HG03280 (cell line): ENCODE measurements around the gene ZNF124.
"Not testable (repeated sequence)": the region's sequence is repeated elsewhere in the genome, so short reads cannot be mapped to it uniquely, and the experiment has no call there.

ENCODE experiments used
- ATAC-seq: cut with Tn5 transposase; IDR thresholded peaks from one replicate; pipeline ENCODE4 v1.9.1; 2021; ENCODE audit warnings: mild to moderate bottlenecking, moderate library complexity; ENCODE audit not compliant: unreplicated experiment

The ZNF124 gene

DNA sequence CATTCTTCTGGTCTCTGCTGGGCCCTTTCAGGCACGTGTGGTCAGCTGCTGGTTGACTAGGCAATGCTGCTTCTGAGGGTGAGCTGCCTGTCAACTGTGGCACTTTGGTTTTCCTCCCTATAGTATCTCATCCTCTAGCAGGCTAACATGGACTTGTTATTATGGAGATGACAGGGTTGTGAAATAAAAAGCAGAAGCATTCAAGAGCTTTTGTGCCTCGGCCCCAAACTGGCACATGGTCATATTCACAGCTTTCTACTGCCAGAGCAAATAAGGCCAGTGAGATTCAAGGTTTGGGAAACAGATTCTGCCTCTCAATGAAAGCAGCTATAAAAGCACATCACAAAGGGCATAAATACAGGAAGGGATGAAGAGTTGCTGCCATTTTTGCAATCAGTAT is 1.6 kb upstream of the ZNF124 start:
- ATAC-seq: no peak

DNA sequence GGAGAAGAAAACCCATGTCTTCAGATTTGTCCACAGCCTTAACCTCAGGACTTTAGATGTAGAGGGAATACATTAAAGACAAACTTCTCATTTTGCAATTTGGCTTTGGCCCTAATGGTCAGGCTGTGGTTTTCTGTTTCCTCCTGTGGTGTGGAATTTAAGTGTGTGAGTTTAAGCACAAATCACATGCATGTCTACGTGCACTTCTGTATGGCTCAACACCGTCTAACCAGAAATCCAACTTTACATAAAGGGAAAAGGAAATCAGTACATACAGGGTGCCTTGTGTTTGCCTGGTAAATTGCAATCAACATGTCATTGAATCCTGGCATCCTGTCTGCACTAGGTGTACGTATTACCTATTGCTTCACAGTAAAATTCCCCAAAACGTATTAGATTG is 1.2 kb upstream of the ZNF124 start:
- no peak for ATAC-seq

DNA sequence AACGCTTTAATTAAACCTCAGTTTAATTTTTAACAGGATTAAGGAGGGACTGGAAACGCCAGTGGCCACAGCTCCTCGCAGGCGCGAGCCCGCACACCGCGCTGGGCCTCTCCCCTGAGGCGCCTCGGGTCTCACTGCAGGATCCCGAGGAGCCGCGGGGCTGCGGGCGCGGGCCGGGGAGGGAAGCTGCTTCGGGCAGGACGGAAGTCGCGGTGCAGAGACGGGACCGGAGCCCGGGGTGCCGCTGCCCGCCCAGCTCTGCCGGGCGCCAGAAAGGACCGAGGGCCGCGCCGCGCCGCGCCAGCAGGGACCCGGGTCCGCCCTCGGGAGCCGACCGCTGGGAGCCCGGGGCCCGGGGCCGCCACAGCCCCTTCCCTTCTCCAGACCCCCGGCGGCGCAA is 377 bp downstream of the ZNF124 start:
- ATAC-seq: peak; percentile 47

DNA sequence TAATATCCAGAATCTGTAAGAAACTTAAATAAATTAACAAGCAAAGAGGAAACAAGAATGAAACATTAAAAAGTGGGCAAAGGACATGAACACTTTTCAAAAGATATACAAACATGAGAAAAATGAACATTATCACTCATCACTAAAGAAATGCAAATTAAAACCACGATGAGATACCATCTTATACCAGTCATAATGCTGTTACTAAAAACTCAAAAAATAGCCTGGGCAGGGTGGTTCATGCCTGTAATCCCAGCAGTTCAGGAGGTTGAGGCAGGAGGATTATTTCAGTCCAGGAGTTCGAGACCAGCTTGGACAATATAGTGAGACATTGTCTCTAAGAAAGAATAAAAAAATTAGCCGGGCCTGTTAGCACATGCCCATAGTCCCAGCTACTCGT is 6.1 kb downstream of the ZNF124 start:
- no peak for ATAC-seq

DNA sequence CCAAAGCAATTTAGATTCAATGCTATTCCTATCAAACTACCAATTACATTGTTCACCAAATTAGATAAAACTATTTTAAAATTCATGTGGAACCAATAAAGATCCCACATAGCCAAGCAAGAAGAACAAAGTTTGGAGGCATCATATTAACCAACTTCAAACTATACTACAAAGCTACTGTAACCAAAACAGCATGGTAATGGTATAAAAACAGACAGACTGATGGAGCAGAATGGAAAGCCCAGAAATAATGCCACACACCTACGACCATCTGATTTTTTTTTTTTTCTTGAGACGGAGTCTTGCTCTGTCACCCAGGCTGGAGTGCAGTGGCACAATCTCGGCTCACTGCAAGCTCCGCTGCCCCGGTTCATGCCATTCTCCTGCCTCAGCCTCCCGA is 7.1 kb downstream of the ZNF124 start:
- no peak for ATAC-seq

DNA sequence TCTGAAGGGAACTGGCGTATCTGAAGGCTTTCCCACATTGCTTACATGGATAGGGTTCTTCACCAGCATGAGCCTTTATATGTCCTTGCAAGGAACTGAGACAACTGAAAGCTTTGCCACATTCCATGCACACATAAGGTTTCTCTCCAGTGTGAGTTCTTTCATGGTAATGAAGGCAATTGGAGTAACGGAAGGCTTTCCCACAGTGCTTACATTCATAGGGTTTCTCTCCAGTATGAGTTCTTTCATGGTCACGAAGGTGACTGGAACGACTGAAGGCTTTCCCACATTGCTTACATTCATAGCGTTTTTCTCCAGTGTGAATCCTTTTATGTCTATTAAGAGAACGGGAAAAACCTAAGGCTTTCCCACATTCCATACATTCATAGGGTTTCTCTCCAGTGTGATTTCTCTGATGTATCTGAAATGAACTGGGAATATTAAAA is 15.0 kb downstream of the ZNF124 start:
- ATAC-seq: no peak

DNA sequence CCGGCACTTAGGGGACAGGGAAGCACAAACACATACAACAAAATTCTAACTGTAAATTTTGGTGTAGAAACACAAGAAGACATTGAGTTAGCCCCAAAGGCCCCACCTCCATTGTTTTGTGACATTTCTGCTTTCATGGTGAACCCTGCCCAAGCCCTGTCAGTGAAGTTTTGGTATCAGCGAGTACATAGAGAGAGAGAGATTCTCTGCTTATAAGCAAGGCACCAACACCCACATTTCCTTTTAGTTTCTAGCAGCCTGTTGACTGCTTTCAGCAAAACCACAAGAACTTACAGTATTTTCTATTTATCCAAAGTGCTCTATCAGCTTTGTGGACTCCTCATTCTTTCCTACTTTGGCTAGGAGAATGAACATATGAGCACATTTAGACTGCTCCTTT is 24.0 kb downstream of the ZNF124 start:
- no peak for ATAC-seq

DNA sequence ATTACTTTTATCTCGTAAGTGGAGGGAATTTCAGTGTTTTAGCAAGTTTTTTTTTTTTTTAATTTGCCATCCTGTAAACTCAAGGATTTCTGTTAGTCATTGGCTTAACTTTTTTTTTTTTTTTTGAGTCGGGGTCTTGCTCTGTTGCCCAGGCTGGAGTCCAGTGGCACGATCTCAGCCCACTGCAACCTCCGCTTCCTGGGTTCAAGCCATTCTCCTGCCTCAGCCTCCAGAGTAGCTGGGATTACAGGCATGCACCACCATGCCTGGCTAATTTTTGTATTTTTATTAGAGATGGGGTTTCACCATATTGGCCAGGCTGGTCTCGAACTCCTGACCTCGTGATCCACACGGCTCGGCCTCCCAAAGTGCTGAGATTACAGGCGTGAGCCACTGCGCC is 24.7 kb downstream of the ZNF124 start:
- not testable (repeated sequence) for ATAC-seq

DNA sequence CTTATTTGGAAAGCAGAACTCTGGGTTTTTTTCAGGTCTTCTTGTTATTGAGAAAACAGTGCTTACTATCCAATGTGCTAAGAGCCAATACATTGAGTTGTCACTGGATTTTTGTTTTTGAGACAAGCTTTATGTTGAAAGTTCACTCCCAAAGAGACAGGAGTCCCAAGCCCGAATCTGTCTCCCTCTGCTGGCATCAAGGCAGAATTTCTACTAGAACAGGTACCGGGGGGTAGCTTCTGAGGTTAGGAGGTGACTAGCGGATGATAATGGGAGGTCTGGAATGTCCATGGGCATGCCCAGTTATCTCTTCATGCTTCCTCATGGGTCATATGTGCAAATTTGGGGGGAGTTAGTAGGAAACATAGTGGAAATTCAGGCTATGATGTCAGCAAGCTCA is 25.1 kb downstream of the ZNF124 start:
- ATAC-seq: no peak

DNA sequence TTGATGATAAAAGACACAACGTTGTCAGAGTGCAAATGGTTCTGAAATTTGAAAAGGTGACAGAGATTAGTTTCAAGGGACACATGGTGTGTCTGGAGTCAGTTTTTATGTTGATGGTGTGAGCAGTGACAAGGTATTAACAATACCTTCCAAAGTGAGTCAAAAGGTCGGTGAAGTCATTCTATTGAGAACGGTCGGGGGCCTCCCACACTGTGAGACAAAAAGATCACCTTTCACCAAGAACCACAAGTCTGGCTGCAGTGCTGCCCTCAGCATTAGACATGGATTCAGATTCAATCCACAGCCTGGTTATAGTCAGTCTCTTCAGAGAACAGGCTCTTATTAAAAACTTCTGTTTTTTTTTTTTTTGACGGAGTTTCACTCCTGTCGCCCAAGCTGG is 26.5 kb downstream of the ZNF124 start:
- no peak for ATAC-seq

DNA sequence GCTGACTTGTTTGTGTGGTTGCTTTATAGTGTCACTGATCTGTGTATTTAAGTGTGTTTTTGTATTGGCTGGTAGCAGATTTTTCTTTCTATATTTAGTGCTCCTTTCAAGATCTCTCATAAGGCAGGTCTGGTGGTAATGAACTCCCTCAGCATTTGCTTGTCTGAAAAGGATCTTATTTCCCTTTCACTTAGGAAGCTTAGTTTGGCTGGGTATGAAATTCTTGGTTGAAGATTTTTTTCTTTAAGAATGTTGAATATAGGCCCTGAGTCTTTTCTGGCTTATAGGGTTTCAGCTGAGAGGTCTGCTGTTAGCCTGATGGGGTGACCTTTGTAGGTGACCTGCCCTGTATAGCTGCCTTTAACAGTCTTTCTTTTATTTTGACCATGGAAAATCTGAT is 32.3 kb downstream of the ZNF124 start:
- ATAC-seq: not testable (repeated sequence)

DNA sequence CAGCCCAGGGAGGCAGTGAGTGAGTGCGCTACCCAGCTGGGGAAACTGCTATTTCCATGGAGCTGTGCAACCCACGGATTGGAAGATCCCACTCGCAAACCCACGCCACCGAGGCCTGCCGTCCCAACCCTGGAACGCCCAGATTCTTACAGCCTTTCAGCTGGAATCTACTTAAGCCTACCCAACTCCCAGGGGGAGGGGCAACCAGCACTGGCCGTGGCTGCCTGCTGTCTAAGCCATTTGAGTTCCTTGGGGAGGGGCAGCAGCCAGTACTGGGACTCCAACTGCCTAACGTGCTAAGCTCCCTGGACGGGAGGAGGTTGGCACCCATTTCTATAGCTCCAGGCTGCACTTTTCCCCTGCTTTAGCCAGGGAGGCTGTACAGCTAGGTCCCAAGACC is 40.6 kb downstream of the ZNF124 start:
- no peak for ATAC-seq

DNA sequence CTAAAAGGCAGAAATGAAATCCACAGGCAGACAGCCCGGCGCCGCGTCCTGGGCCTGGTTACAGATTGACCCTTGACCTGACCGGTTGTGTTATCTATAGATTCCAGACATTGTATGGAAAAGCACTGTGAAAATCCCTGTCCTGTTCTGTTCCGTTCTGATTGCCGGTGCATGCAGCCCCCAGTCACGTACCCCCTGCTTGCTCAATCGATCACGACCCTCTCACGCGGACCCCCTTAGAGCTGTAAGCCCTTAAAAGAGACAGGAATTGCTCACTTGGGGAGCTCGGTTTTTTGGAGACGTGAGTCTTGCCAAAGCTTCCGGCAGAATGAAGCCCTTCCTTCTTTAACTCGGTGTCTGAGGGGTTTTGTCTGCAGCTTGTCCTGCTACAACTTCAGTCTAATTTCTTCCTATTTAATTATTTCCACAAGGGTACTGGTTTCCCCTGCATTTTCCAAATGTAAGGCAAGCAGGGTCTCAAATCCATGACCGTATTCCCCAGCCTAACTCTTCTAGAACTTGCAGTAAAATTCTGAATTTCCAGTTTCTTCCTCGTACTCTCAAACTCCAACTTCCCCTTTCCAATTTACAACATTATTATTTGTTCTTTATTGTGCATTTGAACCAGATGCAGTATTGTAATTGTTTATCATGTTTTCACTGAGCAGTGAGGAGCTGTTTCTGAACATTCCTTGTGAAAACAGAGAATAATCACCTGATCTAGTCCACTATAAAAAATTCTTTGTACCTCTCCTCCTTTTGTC is 44.1 kb downstream of the ZNF124 start:
- ATAC-seq: not testable (repeated sequence)

DNA sequence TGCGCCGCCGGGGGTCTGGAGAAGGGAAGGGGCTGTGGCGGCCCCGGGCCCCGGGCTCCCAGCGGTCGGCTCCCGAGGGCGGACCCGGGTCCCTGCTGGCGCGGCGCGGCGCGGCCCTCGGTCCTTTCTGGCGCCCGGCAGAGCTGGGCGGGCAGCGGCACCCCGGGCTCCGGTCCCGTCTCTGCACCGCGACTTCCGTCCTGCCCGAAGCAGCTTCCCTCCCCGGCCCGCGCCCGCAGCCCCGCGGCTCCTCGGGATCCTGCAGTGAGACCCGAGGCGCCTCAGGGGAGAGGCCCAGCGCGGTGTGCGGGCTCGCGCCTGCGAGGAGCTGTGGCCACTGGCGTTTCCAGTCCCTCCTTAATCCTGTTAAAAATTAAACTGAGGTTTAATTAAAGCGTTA is 45.2 kb downstream of the ZNF124 start:
- ATAC-seq: peak; percentile 62

DNA sequence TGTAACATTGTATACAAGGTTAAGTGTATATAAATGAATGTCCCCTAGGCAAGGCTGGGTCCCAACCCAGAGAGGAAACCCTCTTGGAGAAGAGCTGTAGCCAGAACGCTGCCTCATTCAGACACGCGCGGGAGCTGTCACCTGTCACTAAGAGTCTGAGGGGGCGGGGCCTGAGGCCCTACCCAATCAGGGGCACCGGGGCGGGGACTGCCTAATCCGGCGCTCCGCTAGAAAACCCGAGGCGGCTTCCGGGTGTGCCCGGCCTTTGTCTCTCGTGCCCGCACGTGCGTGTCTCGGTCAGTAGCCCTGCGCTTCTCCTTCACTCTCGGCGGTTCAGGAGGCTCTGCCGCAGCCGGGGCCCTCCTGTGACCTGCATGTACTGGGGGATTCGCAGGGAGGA is 45.7 kb downstream of the ZNF124 start:
- peak; percentile 99 for ATAC-seq

DNA sequence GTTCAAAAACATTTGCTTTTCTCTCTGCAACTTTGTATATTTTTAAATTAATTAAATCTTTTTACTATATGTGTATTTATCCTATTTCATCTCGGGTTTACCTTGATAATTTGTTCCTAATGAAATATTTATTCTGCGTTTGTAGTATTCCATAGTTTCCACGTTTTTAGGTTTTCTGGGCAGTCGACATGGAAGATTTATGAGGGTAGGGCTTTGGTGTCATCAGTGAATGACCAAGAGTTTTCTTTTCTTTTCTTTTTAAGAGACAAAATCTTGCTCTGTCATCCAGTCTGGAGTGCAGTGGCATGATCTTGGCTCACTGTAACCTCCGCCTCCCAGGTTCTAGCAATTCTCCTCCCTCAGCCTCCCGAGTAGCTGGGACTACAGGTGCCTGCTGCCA is 50.4 kb downstream of the ZNF124 start:
- no peak for ATAC-seq

DNA sequence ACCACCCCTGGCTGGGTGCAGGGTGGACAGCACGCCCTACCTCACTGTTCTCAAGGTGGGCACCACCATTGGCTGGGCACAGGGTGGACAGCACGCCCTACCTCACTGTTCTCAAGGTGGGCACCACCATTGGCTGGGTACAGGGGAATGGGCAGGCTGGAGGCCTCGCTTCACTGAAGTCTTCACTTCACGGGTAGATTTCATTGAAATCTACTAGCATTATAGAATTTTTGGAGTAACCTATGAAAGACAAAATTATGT is 51.5 kb downstream of the ZNF124 start:
- ATAC-seq: not testable (repeated sequence)

DNA sequence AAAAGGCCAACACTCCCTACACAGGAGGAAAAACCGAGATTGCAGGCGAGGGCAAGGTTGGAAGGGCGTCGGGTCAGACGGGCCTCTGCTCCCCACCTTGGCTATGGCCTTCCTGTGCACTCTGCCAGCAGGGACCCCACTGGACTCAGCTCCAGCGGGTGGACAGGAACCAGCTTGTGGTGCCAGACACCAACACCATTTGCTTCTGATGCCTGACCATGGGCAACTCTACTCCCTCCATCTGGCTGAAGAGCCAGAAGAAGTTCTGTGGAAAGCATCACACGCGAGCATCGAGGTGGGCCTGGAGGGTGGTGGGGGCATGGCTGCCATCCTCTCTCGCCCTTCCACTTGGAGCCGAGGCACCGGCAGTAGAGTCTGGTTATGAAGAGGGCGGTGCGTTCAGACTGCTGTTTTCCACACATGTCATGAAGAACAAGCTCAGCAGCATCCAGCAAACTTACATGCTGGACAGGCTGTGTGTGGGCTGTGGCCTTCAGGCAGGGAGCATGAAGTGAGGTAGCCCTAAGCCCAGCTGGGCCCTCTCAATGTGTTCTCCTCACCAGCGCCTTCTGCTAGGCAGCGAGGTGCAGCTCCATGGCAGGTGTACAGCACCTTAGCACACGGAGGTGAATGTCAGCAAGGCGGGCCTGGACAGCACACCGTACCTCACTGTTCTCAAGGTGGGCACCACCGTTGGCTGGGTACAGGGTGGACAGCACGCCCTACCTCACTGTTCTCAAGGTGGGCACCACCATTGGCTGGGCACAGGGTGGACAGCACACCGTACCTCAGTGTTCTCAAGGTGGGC is 52.0 kb downstream of the ZNF124 start:
- no peak for ATAC-seq

DNA sequence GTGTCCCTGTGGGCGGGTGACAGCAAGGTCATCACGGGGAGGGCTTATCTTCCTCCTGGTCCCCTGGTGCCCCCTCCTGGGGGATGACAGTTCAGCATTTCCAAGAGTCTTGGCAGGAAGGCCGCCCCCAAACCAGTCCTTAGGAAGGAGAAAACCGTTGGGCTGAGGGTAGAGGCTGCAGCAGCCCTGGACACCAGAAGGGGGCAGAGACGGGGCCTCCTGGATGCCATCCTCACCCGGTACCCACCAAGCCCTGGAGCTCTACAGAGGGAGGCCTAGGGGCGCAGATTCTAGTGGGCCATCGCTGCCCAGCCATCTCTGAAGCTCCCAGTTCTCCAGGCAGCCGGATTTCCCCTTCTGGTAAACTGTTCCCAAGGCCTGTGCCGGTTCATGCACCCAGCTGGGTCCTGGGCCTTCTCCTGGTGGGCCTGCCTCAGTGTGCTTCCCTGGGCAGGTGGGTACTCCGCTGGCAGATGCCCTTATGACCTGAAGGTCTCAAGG is 52.8 kb downstream of the ZNF124 start:
- ATAC-seq: no peak

DNA sequence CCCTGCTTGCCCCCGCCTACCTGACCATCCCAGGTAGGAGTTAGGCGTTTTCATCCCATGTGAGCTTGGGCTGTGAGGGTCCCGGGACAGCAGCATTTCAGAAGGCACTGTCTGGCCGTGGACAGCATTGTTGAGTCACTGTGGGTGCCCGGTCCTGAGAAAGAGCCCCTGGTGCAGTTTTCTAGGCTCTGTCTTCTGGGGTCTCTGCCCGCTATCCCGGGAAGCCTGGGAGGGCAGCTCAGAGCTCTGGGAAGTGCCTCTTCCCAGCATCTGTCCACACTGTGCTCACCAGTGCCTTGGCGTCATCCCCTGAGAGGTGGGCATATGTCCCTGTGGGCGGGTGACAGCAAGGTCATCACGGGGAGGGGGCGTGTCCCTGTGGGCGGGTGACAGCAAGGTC is 56.3 kb downstream of the ZNF124 start:
- ATAC-seq: no peak

DNA sequence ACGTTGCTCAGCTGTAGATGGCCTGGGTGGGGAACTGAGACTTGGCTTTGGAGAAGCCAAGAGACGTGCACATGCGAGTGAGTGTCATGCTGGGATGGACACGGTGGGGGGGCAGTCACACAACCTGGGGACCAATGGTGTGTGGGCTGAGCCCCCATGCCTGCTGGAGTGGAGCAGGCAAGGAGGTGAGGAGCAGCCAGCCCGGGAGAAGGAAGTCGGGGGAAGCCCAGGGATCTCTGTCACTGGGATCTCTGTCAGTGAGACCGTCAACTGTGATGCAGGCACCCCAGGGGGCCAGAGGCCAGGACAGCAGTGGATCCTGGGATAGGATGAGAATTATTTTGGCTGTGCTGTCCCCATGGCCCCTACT is 56.7 kb downstream of the ZNF124 start:
- ATAC-seq: no peak

DNA sequence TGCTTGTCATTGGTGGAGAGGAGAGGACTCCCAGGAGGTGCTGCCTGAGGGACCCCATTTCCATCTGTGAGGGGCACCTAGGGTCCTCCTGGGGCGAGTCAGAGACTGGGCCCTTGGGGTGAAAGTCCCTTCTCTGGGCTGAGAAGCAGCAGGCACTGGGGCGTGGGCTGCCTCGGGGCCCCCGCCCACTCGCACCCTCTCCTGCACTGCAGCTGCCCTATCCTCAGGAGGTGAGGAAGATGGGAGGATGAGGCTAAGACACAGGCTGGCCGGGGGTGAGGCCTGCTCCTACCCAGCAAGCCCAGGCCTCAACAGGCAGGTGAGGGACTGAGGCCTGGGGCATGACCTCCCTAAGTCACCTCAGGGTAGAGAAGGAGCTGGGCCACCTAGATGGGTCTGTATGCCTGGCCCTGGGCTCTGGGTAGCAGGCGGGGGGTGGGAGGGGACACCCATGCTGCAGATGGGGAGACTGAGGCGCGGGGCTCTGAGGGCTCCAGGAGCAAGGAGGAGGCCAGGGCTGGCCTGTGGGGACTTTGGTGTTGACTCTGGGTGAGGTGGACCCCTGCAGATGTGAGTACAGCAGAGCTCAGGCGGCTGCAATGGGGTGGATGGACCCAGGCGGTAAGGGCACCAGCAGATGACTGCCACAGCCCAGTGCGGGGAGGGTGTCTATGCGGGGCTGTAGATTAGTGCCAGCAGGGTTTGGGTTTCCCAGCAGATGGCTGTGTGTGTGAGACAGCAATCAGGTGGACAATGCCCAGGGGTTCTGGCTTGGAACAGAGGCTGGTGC is 57.3 kb downstream of the ZNF124 start:
- ATAC-seq: no peak
